H9 (cell line): ENCODE measurements around the gene NCOA1. TPM values are rescaled to one million over a fixed set of nuclear protein-coding genes. Genes with fewer than 3 reads are reported as not detected.

Experiments used
- DNase-seq: peaks from one replicate; pipeline ENCODE4 v3.0.0-alpha.2; 2017
- H2AFZ ChIP-seq: one replicate; pipeline ENCODE4 v1.6.1; 2013; ENCODE audit warnings: mild to moderate bottlenecking, low read length, control low read depth, moderate library complexity
- H2AK5ac ChIP-seq: 2 replicates; pipeline ENCODE4 v1.6.1; 2013; ENCODE audit warnings: low read length, control low read depth, mixed read lengths; ENCODE audit not compliant: insufficient read length
- H2BK120ac ChIP-seq: one replicate; pipeline ENCODE4 v1.6.1; 2013; ENCODE audit warnings: low read depth, mild to moderate bottlenecking, low read length, control low read depth, inconsistent platforms; ENCODE audit not compliant: poor library complexity, severe bottlenecking
- H2BK12ac ChIP-seq: 2 replicates; pipeline ENCODE4 v1.6.1; 2013; ENCODE audit warnings: low read length, control low read depth, mixed read lengths, low read depth; ENCODE audit not compliant: insufficient read length
- H2BK15ac ChIP-seq: 2 replicates; pipeline ENCODE4 v1.6.1; 2013; ENCODE audit warnings: low read depth, low read length, control low read depth
- H2BK20ac ChIP-seq: one replicate; pipeline ENCODE4 v1.6.1; 2013; ENCODE audit warnings: low read depth, mild to moderate bottlenecking, low read length, control low read depth, inconsistent platforms; ENCODE audit not compliant: poor library complexity, severe bottlenecking
- H2BK5ac ChIP-seq: 2 replicates; pipeline ENCODE4 v1.6.1; 2013; ENCODE audit warnings: low read length, control low read depth, mixed read lengths; ENCODE audit not compliant: insufficient read length
- H3K14ac ChIP-seq: 2 replicates; pipeline ENCODE4 v1.6.1; 2013; ENCODE audit warnings: low read length, control low read depth; ENCODE audit not compliant: insufficient read depth
- H3K18ac ChIP-seq: 2 replicates; pipeline ENCODE4 v1.6.1; 2013; ENCODE audit warnings: low read depth, mild to moderate bottlenecking, mixed read lengths, low read length, control low read depth; ENCODE audit not compliant: insufficient read length
- H3K23ac ChIP-seq: 2 replicates; pipeline ENCODE4 v1.6.1; 2013; ENCODE audit warnings: low read length, control low read depth, mixed read lengths, low read depth; ENCODE audit not compliant: insufficient read length
- H3K23me2 ChIP-seq: 2 replicates; pipeline ENCODE4 v1.6.1; 2013; ENCODE audit warnings: low read depth, mild to moderate bottlenecking, mixed read lengths, low read length, control low read depth; ENCODE audit not compliant: insufficient read length, poor library complexity, severe bottlenecking
- H3K27ac ChIP-seq: 2 replicates; pipeline ENCODE4 v1.5.1; 2013; ENCODE audit warnings: low read length, control low read depth, mixed read lengths, low read depth; ENCODE audit not compliant: insufficient read length
- H3K27me3 ChIP-seq: 2 replicates; pipeline ENCODE4 v1.6.1; 2013; ENCODE audit warnings: low read length, control low read depth, inconsistent platforms; ENCODE audit not compliant: insufficient read depth
- H3K4ac ChIP-seq: 2 replicates; pipeline ENCODE4 v1.6.1; 2013; ENCODE audit warnings: low read depth, mild to moderate bottlenecking, control low read depth, inconsistent platforms, low read length, moderate library complexity
- H3K4me1 ChIP-seq: 2 replicates; pipeline ENCODE4 v1.6.1; 2013; ENCODE audit warnings: low read length, control low read depth, inconsistent platforms; ENCODE audit not compliant: insufficient read depth
- H3K4me2 ChIP-seq: 2 replicates; pipeline ENCODE4 v1.6.1; 2013; ENCODE audit warnings: low read length, control low read depth, mixed read lengths; ENCODE audit not compliant: insufficient read length, insufficient read depth
- H3K56ac ChIP-seq: 2 replicates; pipeline ENCODE4 v1.6.1; 2013; ENCODE audit warnings: low read depth, mild to moderate bottlenecking, mixed read lengths, low read length, control low read depth; ENCODE audit not compliant: insufficient read length
- H3K79me1 ChIP-seq: 2 replicates; pipeline ENCODE4 v1.6.1; 2013; ENCODE audit warnings: low read depth, mild to moderate bottlenecking, moderate library complexity, low read length, control low read depth, inconsistent platforms; ENCODE audit not compliant: insufficient read depth, poor library complexity, severe bottlenecking
- H3K79me2 ChIP-seq: 2 replicates; pipeline ENCODE4 v1.6.1; 2013; ENCODE audit warnings: low read length, control low read depth, inconsistent platforms; ENCODE audit not compliant: insufficient read depth
- H3K9ac ChIP-seq: 2 replicates; pipeline ENCODE4 v1.6.1; 2013; ENCODE audit warnings: low read length, control low read depth, mixed read lengths; ENCODE audit not compliant: insufficient read length; ENCODE audit errors: extremely low read depth
- H3K9me3 ChIP-seq: one replicate; pipeline ENCODE4 v1.6.1; 2013; ENCODE audit warnings: low read depth, low read length, inconsistent platforms; ENCODE audit not compliant: control insufficient read depth
- H3T11ph ChIP-seq: one replicate; pipeline ENCODE4 v1.6.1; 2013; ENCODE audit warnings: mild to moderate bottlenecking, low read length, control low read depth, inconsistent platforms
- H4K20me1 ChIP-seq: one replicate; pipeline ENCODE4 v1.6.1; 2013; ENCODE audit not compliant: control insufficient read depth, insufficient read length, insufficient read depth
- H4K5ac ChIP-seq: 2 replicates; pipeline ENCODE4 v1.6.1; 2013; ENCODE audit warnings: low read depth, mild to moderate bottlenecking, mixed read lengths, low read length, control low read depth; ENCODE audit not compliant: insufficient read length
- H4K8ac ChIP-seq: replicated peaks from 2 replicates; pipeline ENCODE4 v1.6.1; 2013; ENCODE audit warnings: low read length, control low read depth, mixed read lengths, low read depth; ENCODE audit not compliant: insufficient read length
- H4K91ac ChIP-seq: 2 replicates; pipeline ENCODE4 v1.6.1; 2013; ENCODE audit warnings: low read depth, mild to moderate bottlenecking, moderate library complexity, mixed read lengths, low read length, control low read depth; ENCODE audit not compliant: insufficient read length
- H3K27ac Mint-ChIP-seq, 3 experiments: 2 replicates in 2 of 3; 3 replicates in 1 of 3; pipeline ENCODE4 v1.8.0; 2020 to 2021; ENCODE audit warnings: mixed read lengths in 3 of 3, mild to moderate bottlenecking in 1 of 3, moderate library complexity in 1 of 3
- H3K27me3 Mint-ChIP-seq: 2 replicates; pipeline ENCODE4 v1.8.0; 2021; ENCODE audit warnings: low read depth, mild to moderate bottlenecking, moderate library complexity, mixed read lengths
- H3K36me3 Mint-ChIP-seq, 3 experiments: 2 replicates in 2 of 3; 3 replicates in 1 of 3; pipeline ENCODE4 v1.8.0; 2020 to 2021; ENCODE audit warnings: low read depth in 3 of 3, mixed read lengths in 3 of 3; ENCODE audit not compliant: insufficient read depth in 1 of 3
- H3K4me1 Mint-ChIP-seq, 2 experiments: 2 replicates each; pipeline ENCODE4 v1.8.0; 2020; ENCODE audit warnings: mixed read lengths in 2 of 2
- H3K4me3 Mint-ChIP-seq, 2 experiments: 2 replicates in 1 of 2; 3 replicates in 1 of 2; pipeline ENCODE4 v1.8.0; 2020 to 2021; ENCODE audit warnings: mild to moderate bottlenecking in 2 of 2, mixed read lengths in 2 of 2, moderate library complexity in 1 of 2
- H3K9me3 Mint-ChIP-seq, 2 experiments: 2 replicates in 1 of 2; 3 replicates in 1 of 2; pipeline ENCODE4 v1.8.0; 2020; ENCODE audit warnings: mild to moderate bottlenecking in 2 of 2, mixed read lengths in 2 of 2, moderate library complexity in 1 of 2
- total RNA-seq: library from RNA; stranded (reverse); gene quantifications from 2 replicates; pipeline ENCODE4 v1.2.1, GENCODE V29; 2021
- TF ChIP-seq, protein P1 (sequence below): fragments of 200-600 bp; sonication (generic); conservative IDR thresholded peaks from 3 replicates; pipeline ENCODE4 v1.8.0; 2021; ENCODE audit warnings: antibody characterized with exemption, mild to moderate bottlenecking

The NCOA1 gene
- total RNA-seq, 1 experiment from 2014 or later, result 14.8 TPM

DNA sequence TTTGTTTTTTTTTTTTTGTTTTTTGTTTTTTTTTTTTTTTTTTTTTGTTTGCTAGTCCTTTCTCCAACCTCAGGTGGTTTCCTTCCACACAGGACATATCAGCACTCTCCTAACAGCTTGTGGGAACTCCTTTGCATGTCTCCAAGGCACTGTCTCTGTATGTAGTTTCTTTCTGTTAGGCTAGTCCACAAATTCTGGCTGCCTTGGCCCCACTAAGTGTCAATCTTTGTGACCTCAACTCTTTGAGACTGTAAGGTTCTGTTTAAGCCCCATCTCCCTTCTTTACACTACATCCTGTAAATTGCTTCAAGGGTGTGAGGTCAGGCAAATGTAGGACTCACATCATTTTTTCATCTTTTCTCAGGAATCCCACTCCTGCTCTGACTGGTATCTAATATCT is 85.1 kb downstream of the NCOA1 start:
- no peak overlapping the region for H3T11ph ChIP-seq
- no peaks in the 10 kb centered on the region; the same call in 1 of the 2 replicates for H3K4me1 ChIP-seq
- TF ChIP-seq, protein P1, sequence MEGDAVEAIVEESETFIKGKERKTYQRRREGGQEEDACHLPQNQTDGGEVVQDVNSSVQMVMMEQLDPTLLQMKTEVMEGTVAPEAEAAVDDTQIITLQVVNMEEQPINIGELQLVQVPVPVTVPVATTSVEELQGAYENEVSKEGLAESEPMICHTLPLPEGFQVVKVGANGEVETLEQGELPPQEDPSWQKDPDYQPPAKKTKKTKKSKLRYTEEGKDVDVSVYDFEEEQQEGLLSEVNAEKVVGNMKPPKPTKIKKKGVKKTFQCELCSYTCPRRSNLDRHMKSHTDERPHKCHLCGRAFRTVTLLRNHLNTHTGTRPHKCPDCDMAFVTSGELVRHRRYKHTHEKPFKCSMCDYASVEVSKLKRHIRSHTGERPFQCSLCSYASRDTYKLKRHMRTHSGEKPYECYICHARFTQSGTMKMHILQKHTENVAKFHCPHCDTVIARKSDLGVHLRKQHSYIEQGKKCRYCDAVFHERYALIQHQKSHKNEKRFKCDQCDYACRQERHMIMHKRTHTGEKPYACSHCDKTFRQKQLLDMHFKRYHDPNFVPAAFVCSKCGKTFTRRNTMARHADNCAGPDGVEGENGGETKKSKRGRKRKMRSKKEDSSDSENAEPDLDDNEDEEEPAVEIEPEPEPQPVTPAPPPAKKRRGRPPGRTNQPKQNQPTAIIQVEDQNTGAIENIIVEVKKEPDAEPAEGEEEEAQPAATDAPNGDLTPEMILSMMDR, result no peak
- no peak overlapping the region for H3K14ac ChIP-seq
- H2BK15ac ChIP-seq, result no peak overlapping the region
- no peaks in the 10 kb centered on the region for H3K23me2 ChIP-seq
- no peaks in the 10 kb centered on the region for H3K9me3 ChIP-seq
- H3K79me2 ChIP-seq, result no peaks in the 10 kb centered on the region
- no peak overlapping the region for H3K23ac ChIP-seq
- no peak overlapping the region for H2BK5ac ChIP-seq
- no peak overlapping the region for H3K4me2 ChIP-seq
- Mint-ChIP-seq H3K27me3 (no peaks in the 10 kb centered on the region), H3K36me3 (no peaks in the 10 kb centered on the region), H3K27ac (no peak overlapping the region), H3K4me3 (no peak overlapping the region), H3K4me1 (peaks cover 29 to 31% of the 10 kb centered on the region in 2 experiments), H3K9me3 (no peaks in the 10 kb centered on the region)
- no peak overlapping the region for H3K27ac ChIP-seq
- no peaks in the 10 kb centered on the region for H3K27me3 ChIP-seq
- no peak overlapping the region for H2BK20ac ChIP-seq
- no peak overlapping the region for H3K18ac ChIP-seq
- DNase-seq, result no peak
- no peak overlapping the region for H2AK5ac ChIP-seq
- no peak overlapping the region for H2AFZ ChIP-seq
- no peaks in the 10 kb centered on the region for H4K20me1 ChIP-seq
- no peak overlapping the region for H3K4ac ChIP-seq
- H4K5ac ChIP-seq, result no peak overlapping the region
- H2BK120ac ChIP-seq, result no peak overlapping the region
- H3K79me1 ChIP-seq, result no peaks in the 10 kb centered on the region
- no peak overlapping the region for H4K91ac ChIP-seq
- H3K9ac ChIP-seq, result no peak overlapping the region
- H2BK12ac ChIP-seq, result no peak overlapping the region
- H4K8ac ChIP-seq, result no peak overlapping the region
- H3K56ac ChIP-seq, result no peak overlapping the region
